IPS DF 4.7 (cell line): ENCODE results near the gene TXNIP.

Source experiments
- DNase-seq: peaks from one replicate; pipeline ENCODE4 v3.0.0-alpha.2; 2013; ENCODE audit warnings: low spot score; ENCODE audit errors: extremely low read depth

TXNIP gene

GRCh38 chr1:145946477-145946986 lies 49.8 kb downstream of the TXNIP start:
- DNase-seq: no peak

- no peak for DNase-seq
These were observed 51.8 kb downstream of the TXNIP start for GRCh38 chr1:145944532-145944931.

- DNase-seq: no peak
These were observed 53.5 kb downstream of the TXNIP start for GRCh38 chr1:145942871-145943270.
